COLO668 (cell line): ENCODE measurements around the gene C4B.
"Not testable (repeated sequence)": the region's sequence is repeated elsewhere in the genome, so short reads cannot be mapped to it uniquely, and the experiment has no call there.

ENCODE experiments used
- DNase-seq: peaks from one replicate; lab custom pipeline; 2025; ENCODE audit not compliant: unreplicated experiment; lab: John Stamatoyannopoulos, UW

The C4B gene

DNA sequence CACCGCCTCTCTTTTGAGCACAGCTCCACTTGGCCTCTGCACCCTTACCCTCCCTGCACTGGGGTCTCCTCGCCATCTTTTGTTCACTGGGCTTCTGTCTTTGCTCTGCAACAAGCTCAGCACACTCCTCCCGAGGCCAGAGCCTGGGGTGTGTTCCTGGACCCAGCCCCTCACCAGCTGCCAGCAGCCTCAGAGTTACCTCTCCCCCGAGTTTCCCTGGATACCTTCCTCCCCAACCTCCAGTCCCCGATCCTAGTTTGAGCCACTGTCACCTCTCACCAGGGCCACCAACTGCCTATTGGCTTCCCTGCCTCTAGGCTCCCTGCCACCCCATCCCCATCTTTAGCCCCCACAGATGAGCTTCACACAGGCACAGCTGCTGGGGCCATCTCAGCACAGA is 36.0 kb downstream of the C4B start:
- no peak for DNase-seq

- DNase-seq, result not testable (repeated sequence)
These were observed 38.0 kb downstream of the C4B start for GRCh38 chr6:32052626-32053025.

DNA sequence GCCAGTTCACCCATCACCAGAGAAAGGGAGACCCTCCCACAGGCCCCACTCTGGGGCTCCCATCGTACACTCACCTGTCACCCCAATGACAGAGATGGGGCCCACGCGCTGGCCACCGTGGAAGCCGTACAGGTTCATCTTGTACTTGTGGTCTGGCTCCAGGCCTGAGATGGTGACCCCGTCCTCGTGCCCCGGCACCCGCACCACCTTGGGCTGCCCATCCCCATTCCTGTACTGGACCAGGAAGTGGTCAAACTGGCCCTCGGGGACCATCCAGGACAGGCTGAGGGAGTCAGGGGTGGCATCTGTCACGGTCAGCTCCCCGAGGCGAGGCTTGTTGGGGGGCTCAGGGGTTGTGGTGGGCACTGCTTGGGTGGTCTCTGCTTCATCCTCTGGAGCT is 38.7 kb downstream of the C4B start:
- DNase-seq, result not testable (repeated sequence)

DNA sequence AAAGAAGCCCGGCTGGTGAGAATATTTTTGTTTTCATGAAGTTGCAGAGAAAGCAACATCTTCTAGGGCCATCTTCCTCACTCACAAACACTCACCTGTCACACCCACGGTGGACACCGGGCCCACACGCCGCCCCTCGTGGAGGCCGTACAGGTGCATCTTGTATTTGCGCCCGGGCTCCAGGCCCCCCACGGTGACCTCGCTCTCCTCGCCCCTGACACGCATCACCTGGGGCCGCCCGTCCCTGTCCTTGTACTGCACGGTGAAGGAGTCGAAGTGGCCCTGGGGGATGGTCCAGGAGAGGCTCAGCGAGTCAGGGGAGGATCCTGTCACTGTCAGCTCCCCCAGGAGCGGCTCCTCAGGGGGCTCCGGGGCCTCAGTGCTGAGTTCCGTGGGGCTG is 41.2 kb downstream of the C4B start:
- not testable (repeated sequence) for DNase-seq

- no peak for DNase-seq
These were observed 41.7 kb downstream of the C4B start for GRCh38 chr6:32056254-32056653.

GRCh38 chr6:32057966-32058365 is 43.4 kb downstream of the C4B start:
- DNase-seq, result no peak

DNA sequence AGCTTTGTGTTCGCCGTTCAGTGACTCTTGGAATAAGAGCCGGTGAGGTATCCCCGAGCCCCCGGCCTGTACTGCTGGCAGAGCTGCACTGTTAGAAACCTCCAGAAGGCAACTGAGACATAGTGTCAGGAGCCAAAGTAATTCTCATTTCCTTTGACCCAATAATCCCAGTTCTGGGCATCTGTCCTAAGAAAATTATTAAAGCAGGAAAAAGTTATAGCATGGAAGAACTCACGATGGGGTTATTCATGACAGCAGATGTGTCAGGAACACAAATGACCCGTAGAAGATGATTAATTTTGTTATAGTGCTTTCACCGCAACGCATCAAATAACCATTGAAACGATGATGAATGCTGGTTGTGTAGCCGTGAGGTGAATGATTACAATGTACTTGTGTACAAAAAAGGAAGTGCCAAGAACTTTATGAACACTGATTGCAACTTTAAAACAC is 43.9 kb downstream of the C4B start:
- no peak for DNase-seq

DNA sequence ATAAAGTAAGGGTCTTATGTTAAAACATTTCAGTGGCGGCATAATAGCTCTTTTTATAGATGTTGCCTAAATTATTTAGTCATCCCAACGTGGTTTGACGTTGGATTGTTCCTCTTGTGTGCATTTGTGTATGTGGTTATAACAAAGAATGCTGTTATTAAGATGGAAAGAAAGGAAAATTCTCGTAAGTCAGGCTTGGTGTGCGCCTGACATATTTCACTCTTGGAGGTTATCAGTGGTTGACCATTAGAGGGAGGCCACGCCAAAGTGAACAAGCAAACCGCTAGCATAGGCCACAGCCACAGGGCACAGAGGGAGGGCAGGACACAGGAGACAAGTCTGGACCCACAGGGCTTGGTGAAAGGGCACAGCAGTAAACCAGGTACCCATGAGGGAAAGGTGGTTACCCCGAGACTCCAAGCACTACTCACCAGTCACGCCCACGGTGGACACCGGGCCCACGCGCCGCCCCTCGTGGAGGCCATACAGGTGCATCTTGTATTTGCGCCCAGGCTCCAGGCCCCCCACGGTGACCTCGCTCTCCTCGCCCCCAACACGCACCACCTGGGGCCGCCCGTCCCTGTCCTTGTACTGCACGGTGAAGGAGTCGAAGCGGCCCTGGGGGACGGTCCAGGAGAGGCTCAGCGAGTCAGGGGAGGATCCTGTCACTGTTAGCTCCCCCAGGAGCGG is 46.5 kb downstream of the C4B start:
- DNase-seq, result no peak

DNA sequence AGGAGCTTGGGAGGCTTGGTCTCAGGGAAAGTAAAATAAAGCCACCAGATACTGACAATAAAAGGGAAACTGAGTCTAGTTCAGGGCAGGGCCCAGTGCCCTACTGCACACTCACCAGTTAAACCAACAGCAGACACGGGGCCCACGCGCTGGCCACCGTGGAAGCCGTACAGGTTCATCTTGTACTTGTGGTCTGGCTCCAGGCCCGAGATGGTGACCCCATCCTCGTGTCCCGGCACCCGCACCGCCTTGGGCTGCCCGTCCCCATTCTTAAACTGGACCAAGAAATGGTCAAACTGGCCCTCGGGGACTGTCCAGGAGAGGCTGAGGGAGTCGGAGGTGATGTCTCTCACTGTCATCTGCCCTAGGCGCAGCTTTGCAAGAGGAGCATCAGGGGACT is 50.1 kb downstream of the C4B start:
- no peak for DNase-seq

- DNase-seq, result not testable (repeated sequence)
These were observed 52.9 kb downstream of the C4B start for GRCh38 chr6:32067521-32067920.

DNA sequence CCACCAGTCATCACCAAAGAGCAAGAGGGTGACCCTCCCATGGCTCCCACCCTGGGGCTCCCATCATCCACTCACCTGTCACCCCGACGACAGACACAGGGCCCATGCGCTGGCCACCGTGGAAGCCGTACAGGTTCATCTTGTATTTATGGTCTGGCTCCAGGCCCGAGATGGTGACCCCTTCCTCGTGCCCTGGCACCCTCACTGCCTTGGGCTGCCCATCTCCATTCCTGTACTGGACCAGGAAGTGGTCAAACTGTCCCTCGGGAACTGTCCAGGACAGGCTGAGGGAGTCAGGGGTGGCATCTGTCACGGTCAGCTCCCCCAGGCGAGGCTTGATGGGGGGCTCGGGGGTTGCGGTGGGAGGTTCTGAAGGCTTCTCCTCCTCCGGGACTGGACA is 53.7 kb downstream of the C4B start:
- not testable (repeated sequence) for DNase-seq

DNA sequence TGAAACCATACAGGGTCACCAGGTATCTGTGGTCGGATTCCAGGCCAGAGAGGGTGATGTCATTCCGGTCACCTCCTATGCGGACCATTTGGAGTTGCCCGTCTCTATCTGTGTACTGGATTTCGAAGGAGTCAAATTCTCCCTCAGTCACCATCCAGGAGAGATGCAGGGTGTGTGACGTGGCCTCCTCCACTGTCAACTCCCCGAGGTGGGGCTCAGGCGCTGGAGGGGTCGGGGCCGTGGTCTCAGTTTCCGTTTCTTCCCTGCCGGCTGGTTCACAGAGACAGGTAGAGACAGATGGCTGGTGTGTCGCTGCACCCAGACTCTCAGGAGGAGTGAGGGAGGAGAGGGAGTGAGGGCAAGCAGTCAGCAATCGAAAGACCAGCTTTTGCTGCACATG is 54.3 kb downstream of the C4B start:
- no peak for DNase-seq

DNA sequence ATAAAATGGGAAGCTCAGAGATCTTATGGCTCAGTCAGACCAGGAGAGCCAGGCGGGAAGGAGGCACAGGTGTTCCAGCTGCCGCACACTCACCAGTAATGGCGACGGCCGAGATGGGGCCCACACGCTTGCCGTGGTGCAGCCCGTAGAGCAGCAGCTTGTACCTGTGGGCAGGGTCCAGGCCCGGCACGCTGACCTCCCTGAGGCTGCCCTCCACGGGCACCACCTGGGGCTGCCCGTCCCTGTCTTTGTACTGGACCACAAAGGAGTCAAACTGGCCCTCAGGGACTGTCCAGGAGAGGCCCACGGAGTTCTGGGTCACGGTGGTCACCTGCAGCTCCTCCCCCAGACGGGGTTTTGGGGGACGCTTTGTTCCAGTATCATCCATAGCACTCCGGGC is 54.9 kb downstream of the C4B start:
- no peak for DNase-seq

DNA sequence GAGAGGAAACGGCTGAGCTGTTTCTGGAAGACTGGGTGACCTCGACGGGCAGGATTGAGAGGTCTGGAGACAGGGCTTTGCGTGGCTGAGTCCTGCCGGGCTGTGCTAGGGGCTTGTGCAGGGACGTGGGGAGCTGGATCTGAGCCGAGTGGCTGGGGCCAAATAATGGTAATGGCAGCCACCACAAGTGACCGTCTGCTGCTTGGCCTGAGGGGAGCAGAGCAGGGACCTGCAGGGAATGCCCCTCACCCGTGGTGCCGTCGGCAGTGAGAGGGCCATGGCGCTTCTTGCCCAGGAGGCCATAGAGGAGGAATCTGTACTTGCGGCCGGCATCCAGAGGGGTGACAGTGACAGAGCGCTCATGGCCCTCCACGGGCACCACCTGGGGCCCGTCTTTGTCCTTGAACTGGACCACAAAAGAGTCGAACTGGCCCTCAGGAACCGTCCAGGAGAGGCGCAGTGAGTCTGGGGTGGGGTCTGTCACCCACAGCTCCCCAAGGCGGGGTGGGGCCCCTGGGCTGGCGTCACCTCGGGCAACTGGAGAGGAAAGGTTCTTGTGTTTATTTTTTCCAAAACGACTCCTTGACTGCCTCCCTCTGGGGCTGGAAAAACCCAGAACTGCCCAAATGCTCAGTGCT is 55.4 kb downstream of the C4B start:
- DNase-seq, result no peak

DNA sequence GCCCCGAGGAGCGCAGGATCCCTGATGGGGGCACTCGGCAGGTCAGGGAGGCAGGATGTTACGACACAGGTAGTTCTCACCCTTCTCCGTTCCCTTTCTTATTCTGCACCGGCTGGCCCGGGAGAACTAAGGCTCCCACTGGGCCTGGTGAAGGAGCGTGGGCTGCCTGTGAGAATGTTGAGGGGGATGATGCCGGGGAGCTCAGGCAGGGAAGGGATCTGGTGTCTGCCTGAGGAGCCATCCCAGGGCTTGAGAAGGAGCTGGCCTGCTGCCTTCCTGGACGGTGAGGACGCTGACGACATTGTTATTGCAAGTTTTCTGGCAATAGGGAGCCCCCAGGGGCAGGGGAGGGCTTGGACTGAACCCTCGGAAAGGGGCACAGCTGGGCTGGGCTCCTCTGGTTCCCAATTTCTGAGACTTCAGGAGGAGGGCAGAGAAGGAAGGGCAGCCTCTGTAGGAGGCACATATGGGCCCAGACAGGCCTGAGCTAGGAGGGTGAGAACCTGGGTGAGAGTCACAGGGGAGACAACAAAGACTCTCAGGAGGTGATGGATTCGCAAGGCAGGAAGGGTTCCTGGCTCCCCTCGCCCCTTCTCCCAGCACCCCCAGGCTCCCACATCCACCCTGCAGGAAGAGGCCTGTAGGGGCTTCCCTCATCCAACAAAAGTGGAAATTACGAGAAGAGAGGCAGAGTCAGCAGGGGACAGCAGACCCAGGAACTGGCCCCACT is 56.4 kb downstream of the C4B start:
- no peak for DNase-seq

GRCh38 chr6:32073101-32073500 is 58.5 kb downstream of the C4B start:
- DNase-seq, result no peak

DNA sequence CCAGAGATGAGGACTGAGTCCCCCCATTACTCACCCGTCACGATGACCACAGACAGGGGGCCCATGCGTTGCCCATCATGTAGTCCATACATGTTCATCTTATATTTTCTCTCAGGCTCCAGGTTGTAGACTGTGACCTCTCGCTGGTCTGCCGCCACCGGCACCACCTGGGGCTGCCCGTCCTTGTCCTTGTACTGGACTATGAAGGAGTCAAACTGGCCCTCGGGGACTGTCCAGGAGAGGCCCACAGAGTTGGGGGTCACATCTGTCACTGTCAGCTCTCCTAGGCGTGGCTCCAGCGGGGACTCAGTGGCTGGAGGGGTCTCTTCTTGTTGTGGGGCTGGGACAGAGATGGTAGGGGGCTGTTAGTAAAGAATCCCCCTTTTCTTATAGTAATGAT is 59.0 kb downstream of the C4B start:
- DNase-seq, result no peak

DNA sequence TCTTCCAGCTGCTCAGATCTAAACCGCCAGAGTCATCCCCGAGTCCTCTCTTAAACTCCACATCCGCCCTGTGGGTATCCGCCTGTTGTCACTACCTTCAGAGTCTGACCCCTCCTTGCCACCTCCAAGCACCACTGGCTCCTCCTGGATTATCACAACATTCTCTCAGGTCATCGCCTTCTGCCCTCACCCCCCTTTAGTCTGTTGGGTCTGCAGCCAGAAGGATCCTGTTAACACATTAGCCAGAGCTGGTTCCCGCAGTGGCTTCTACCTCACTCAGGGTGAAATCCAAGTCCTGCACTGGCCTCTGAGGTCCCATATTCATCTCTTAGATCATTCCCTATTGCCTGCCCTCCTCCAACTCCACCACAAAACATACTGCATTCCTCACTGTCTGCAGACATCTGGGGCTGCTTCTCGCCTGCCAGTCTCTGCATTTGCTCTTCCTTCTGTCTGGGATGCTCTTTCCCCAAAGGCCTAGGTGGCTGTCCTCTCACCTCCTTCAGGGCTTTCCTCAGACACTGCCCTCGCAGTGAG is 60.5 kb downstream of the C4B start:
- no peak for DNase-seq

DNA sequence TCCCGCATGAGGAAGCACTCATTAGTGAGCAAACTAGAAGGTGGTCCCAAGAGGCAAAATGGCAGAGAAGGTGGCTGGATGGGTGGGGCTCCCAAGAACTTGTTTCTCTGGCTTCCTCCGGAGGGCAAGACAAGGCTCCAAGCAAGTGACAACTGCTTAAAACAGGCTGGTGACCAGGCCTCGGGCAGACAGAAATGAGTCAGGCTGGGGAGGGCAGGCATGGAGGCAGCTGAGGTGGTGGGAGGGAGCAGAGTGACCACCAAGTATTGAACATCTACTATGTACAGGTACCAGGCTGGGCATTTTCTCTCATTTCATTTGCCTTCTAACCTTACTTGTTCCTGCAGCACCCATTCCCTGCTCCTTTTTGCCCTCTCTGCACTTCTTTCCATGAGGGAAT is 61.2 kb downstream of the C4B start:
- no peak for DNase-seq

GRCh38 chr6:32076321-32076809 is 61.8 kb downstream of the C4B start:
- no peak for DNase-seq

GRCh38 chr6:32079566-32080290 is 65.1 kb downstream of the C4B start:
- DNase-seq, result no peak
